ENCODE measurements around the gene SCAPER. TPM values are rescaled to one million over a fixed set of nuclear protein-coding genes. Genes with fewer than 3 reads are reported as not detected.

SCAPER gene
- polyA plus RNA-seq, 1 donor from 2014 or later = 77.1 TPM

- Histone ChIP-seq H3K36me3 (ENCODE audit: insufficient read depth, low read length) (peaks cover 7% of the 10 kb centered on the region), H3K9ac (ENCODE audit: low read length) (no peak overlapping the region), H3K27me3 (ENCODE audit: insufficient read depth, low read depth, low read length) (no peaks in the 10 kb centered on the region), H3K79me2 (replicated peaks; ENCODE audit: insufficient read depth, low read length) (no peaks in the 10 kb centered on the region), H3K4me3 (ENCODE audit: low read length) (no peak overlapping the region), H4K20me1 (ENCODE audit: insufficient read depth) (no peaks in the 10 kb centered on the region), H3K9me2 (ENCODE audit: insufficient read depth, low read length) (no peaks in the 10 kb centered on the region), H3F3A (ENCODE audit: insufficient read depth, low read length, poor library complexity, severe bottlenecking) (no peaks in the 10 kb centered on the region), H2AFZ (ENCODE audit: low read depth, low read length) (no peak overlapping the region), H3K27ac (ENCODE audit: low read length) (no peak overlapping the region), H3K4me2 (ENCODE audit: low read length) (no peak overlapping the region), H3K9me3 (ENCODE audit: low read length) (no peaks in the 10 kb centered on the region)
- no peak for TF ChIP-seq TAF1 (IDR thresholded peaks at IDR 0.05; ENCODE audit: low read depth)
- no peak for TF ChIP-seq RAD21 (conservative IDR thresholded peaks at IDR 0.05)
Observed at GRCh38 chr15:76465728-76466127, 439.4 kb downstream of the SCAPER start.

- Histone ChIP-seq H3K27me3 (ENCODE audit: insufficient read depth, low read depth, low read length) (no peaks in the 10 kb centered on the region), H3K9me2 (ENCODE audit: insufficient read depth, low read length) (no peaks in the 10 kb centered on the region), H3K27ac (ENCODE audit: low read length) (no peak overlapping the region), H4K20me1 (ENCODE audit: insufficient read depth) (no peaks in the 10 kb centered on the region), H3K4me3 (ENCODE audit: low read length) (no peak overlapping the region), H3F3A (ENCODE audit: insufficient read depth, low read length, poor library complexity, severe bottlenecking) (no peaks in the 10 kb centered on the region), H3K9ac (ENCODE audit: low read length) (no peak overlapping the region), H3K9me3 (ENCODE audit: low read length) (no peaks in the 10 kb centered on the region), H3K36me3 (ENCODE audit: insufficient read depth, low read length) (peaks cover 8% of the 10 kb centered on the region), H2AFZ (ENCODE audit: low read depth, low read length) (no peak overlapping the region), H3K79me2 (replicated peaks; ENCODE audit: insufficient read depth, low read length) (no peaks in the 10 kb centered on the region), H3K4me2 (ENCODE audit: low read length) (no peak overlapping the region)
- TF ChIP-seq EZH2 (IDR thresholded peaks at IDR 0.05; ENCODE audit: borderline replicate concordance, insufficient read depth, low read length, poor library complexity, severe bottlenecking) (no peak), SMC3 (conservative IDR thresholded peaks at IDR 0.05; ENCODE audit: poor library complexity) (no peak), REST (IDR thresholded peaks at IDR 0.05; ENCODE audit: borderline replicate concordance) (no peak), EP300 (conservative IDR thresholded peaks at IDR 0.05; ENCODE audit: poor library complexity, severe bottlenecking) (no peak), RAD21 (conservative IDR thresholded peaks at IDR 0.05) (no peak), POLR2AphosphoS5 (IDR thresholded peaks at IDR 0.05) (no peak), TAF1 (IDR thresholded peaks at IDR 0.05; ENCODE audit: low read depth) (no peak), CTCF (IDR thresholded peaks at IDR 0.05; ENCODE audit: poor library complexity, severe bottlenecking) (no peak), MXI1 (conservative IDR thresholded peaks at IDR 0.05; ENCODE audit: poor library complexity, severe bottlenecking) (no peak)
Observed at GRCh38 chr15:76464247-76464646, 440.9 kb downstream of the SCAPER start.

GRCh38 chr15:76460871-76461270, 444.3 kb downstream of the SCAPER start:
- Histone ChIP-seq H3K27me3 (ENCODE audit: insufficient read depth, low read depth, low read length) (no peaks in the 10 kb centered on the region), H3K36me3 (ENCODE audit: insufficient read depth, low read length) (peaks cover 8% of the 10 kb centered on the region), H3K9ac (ENCODE audit: low read length) (no peak overlapping the region), H3K4me2 (ENCODE audit: low read length) (no peak overlapping the region), H3F3A (ENCODE audit: insufficient read depth, low read length, poor library complexity, severe bottlenecking) (no peaks in the 10 kb centered on the region), H3K9me3 (ENCODE audit: low read length) (no peaks in the 10 kb centered on the region), H3K4me3 (ENCODE audit: low read length) (no peak overlapping the region), H4K20me1 (ENCODE audit: insufficient read depth) (no peaks in the 10 kb centered on the region), H3K79me2 (replicated peaks; ENCODE audit: insufficient read depth, low read length) (no peaks in the 10 kb centered on the region), H3K9me2 (ENCODE audit: insufficient read depth, low read length) (no peaks in the 10 kb centered on the region), H2AFZ (ENCODE audit: low read depth, low read length) (no peak overlapping the region), H3K27ac (ENCODE audit: low read length) (no peak overlapping the region)
- TF ChIP-seq TAF1 (IDR thresholded peaks at IDR 0.05; ENCODE audit: low read depth) (no peak), EZH2 (IDR thresholded peaks at IDR 0.05; ENCODE audit: borderline replicate concordance, insufficient read depth, low read length, poor library complexity, severe bottlenecking) (no peak), POLR2AphosphoS5 (IDR thresholded peaks at IDR 0.05) (no peak), CTCF (IDR thresholded peaks at IDR 0.05; ENCODE audit: poor library complexity, severe bottlenecking) (no peak), MXI1 (conservative IDR thresholded peaks at IDR 0.05; ENCODE audit: poor library complexity, severe bottlenecking) (no peak), REST (IDR thresholded peaks at IDR 0.05; ENCODE audit: borderline replicate concordance) (no peak)
